Endothelial cell (in vitro differentiated cells): ENCODE measurements around the gene TMEM167B. TPM values are rescaled to one million over a fixed set of nuclear protein-coding genes. Genes with fewer than 3 reads are reported as not detected.

Source experiments
- DNase-seq: peaks from one replicate; pipeline ENCODE4 v3.0.0; 2021; ENCODE audit warnings: low spot score
- H3K27ac Mint-ChIP-seq: one replicate; pipeline ENCODE4 v1.8.0; 2021; ENCODE audit warnings: mixed read lengths, inconsistent platforms; ENCODE audit not compliant: unreplicated experiment
- H3K27me3 Mint-ChIP-seq: one replicate; pipeline ENCODE4 v1.8.0; 2021; ENCODE audit warnings: mild to moderate bottlenecking, moderate library complexity, mixed read lengths, inconsistent platforms; ENCODE audit not compliant: unreplicated experiment
- H3K36me3 Mint-ChIP-seq: one replicate; pipeline ENCODE4 v1.8.0; 2021; ENCODE audit warnings: mild to moderate bottlenecking, low read depth, mixed read lengths, inconsistent platforms; ENCODE audit not compliant: unreplicated experiment
- H3K4me1 Mint-ChIP-seq: one replicate; pipeline ENCODE4 v1.8.0; 2021; ENCODE audit warnings: mild to moderate bottlenecking, mixed read lengths, inconsistent platforms; ENCODE audit not compliant: unreplicated experiment
- H3K4me3 Mint-ChIP-seq: one replicate; pipeline ENCODE4 v1.8.0; 2021; ENCODE audit warnings: mild to moderate bottlenecking, mixed read lengths, inconsistent platforms; ENCODE audit not compliant: unreplicated experiment
- H3K9me3 Mint-ChIP-seq: one replicate; pipeline ENCODE4 v1.8.0; 2021; ENCODE audit warnings: mixed read lengths, inconsistent platforms; ENCODE audit not compliant: unreplicated experiment
- CTCF ChIP-seq: fragments of 200-600 bp; sonication (generic); IDR thresholded peaks from one replicate; pipeline ENCODE4 v1.5.0; 2021; ENCODE audit warnings: antibody characterized with exemption; ENCODE audit not compliant: unreplicated experiment
- total RNA-seq: library from RNA; stranded (reverse); fragmentation: NEBNext Ultra II Directional; extraction: Animal tissue kit (Norgen Biotek cat#: 25700); gene quantifications from one replicate; pipeline ENCODE4 v1.2.1, GENCODE V29; 2021; ENCODE audit not compliant: unreplicated experiment

The TMEM167B gene
- total RNA-seq, 1 donor from 2014 or later: 22.3 TPM

- TF ChIP-seq CTCF: no peak
- no peak for DNase-seq
- H3K27ac Mint-ChIP-seq: no peak overlapping the region
- no peak overlapping the region for H3K4me3 Mint-ChIP-seq
- no peaks in the 10 kb centered on the region for H3K9me3 Mint-ChIP-seq
- H3K36me3 Mint-ChIP-seq: no peaks in the 10 kb centered on the region
- no peaks in the 10 kb centered on the region for H3K4me1 Mint-ChIP-seq
- H3K27me3 Mint-ChIP-seq: no peaks in the 10 kb centered on the region
Measured at GRCh38 chr1:109056064-109056463, 34.5 kb upstream of the TMEM167B start.

GRCh38 chr1:109059026-109059425, 31.5 kb upstream of the TMEM167B start:
- Mint-ChIP-seq H3K27ac (no peak overlapping the region), H3K4me1 (no peaks in the 10 kb centered on the region), H3K4me3 (no peak overlapping the region), H3K27me3 (no peaks in the 10 kb centered on the region), H3K9me3 (no peaks in the 10 kb centered on the region), H3K36me3 (no peaks in the 10 kb centered on the region)
- no peak for DNase-seq
- TF ChIP-seq CTCF: no peak

DNA sequence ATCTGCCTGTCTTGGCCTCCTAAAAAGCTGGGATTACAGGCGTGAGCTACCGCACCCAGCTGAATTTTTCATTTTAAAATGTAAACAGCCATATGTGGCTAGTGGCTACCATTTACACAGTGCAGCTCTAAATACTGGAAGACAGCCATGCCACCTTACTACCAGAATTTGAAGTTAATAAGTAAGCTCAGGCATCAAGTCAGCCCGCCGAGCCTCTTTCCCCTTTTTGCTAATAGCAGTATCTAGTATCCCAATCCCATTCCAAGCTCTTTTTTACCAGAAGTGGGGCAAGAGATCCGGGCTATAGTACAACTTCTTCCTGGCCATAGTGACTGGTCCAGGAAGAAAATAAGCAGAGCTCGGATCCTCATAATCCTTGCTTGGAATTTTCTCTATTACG, 29.9 kb upstream of the TMEM167B start:
- no peaks in the 10 kb centered on the region for H3K27me3 Mint-ChIP-seq
- no peak for TF ChIP-seq CTCF
- no peaks in the 10 kb centered on the region for H3K4me1 Mint-ChIP-seq
- H3K36me3 Mint-ChIP-seq: no peaks in the 10 kb centered on the region
- no peaks in the 10 kb centered on the region for H3K9me3 Mint-ChIP-seq
- H3K4me3 Mint-ChIP-seq: no peak overlapping the region
- DNase-seq: no peak
- no peak overlapping the region for H3K27ac Mint-ChIP-seq

GRCh38 chr1:109061183-109061582, 29.4 kb upstream of the TMEM167B start:
- Mint-ChIP-seq H3K4me3 (no peak overlapping the region), H3K27ac (no peak overlapping the region), H3K9me3 (no peaks in the 10 kb centered on the region), H3K27me3 (no peaks in the 10 kb centered on the region), H3K36me3 (no peaks in the 10 kb centered on the region), H3K4me1 (no peaks in the 10 kb centered on the region)
- no peak for TF ChIP-seq CTCF
- DNase-seq: no peak

GRCh38 chr1:109065137-109065536, 25.4 kb upstream of the TMEM167B start:
- no peaks in the 10 kb centered on the region for H3K36me3 Mint-ChIP-seq
- DNase-seq: no peak
- H3K4me1 Mint-ChIP-seq: no peaks in the 10 kb centered on the region
- TF ChIP-seq CTCF: no peak
- no peaks in the 10 kb centered on the region for H3K9me3 Mint-ChIP-seq
- no peak overlapping the region for H3K27ac Mint-ChIP-seq
- no peaks in the 10 kb centered on the region for H3K27me3 Mint-ChIP-seq
- no peak overlapping the region for H3K4me3 Mint-ChIP-seq
